SK-N-SH (cell line): ENCODE results near the gene BUD23. TPM values are rescaled to one million over a fixed set of nuclear protein-coding genes. Genes with fewer than 3 reads are reported as not detected.

Experiments
- CTCF ChIA-PET: fragments of 300-600, 350-600 bp; formaldehyde crosslinking; extraction: SDS; loops from one replicate; lab custom pipeline; 2021; lab: Yijun Ruan, JAX
- POLR2A ChIA-PET: fragments of 350-600 bp; sonication (Branson Sonifier 250); formaldehyde crosslinking; extraction: SDS; loops from one replicate; lab custom pipeline; 2020; ENCODE audit warnings: antibody characterized with exemption, inconsistent platforms; lab: Yijun Ruan, JAX
- DNase-seq: peaks from one replicate; pipeline ENCODE4 v3.0.0; 2012
- H2AFZ ChIP-seq: fragments of 200-600 bp; sonication (generic); 2 replicates; pipeline ENCODE4 v1.8.1; 2016; ENCODE audit warnings: antibody characterized with exemption, mild to moderate bottlenecking, low read depth
- H3F3A ChIP-seq: fragments of 200-600 bp; sonication (generic); replicated peaks from 2 replicates; pipeline ENCODE3; 2016; ENCODE audit warnings: antibody characterized with exemption, mild to moderate bottlenecking; ENCODE audit not compliant: insufficient read depth
- H3K27ac ChIP-seq, 2 experiments: fragments of 200-500 bp in 1 of 2; fragments of 200-600 bp in 1 of 2; sonication (Bioruptor generic) in 1 of 2; sonication (generic), shearing (Covaris generic) in 1 of 2; 2 replicates each; pipeline versions ENCODE4 v1.5.1 to v1.6.1; 2014 to 2016; ENCODE audit warnings: low read depth in 2 of 2, inconsistent platforms in 1 of 2, low read length in 1 of 2, mild to moderate bottlenecking in 1 of 2, mixed read lengths in 1 of 2
- H3K27me3 ChIP-seq: fragments of 200-600 bp; sonication (generic), shearing (Covaris generic); 2 replicates; pipeline ENCODE4 v1.6.1; 2016; ENCODE audit warnings: mixed run types; ENCODE audit not compliant: insufficient read depth
- H3K36me3 ChIP-seq, 2 experiments: fragments of 200-500 bp in 1 of 2; fragments of 200-600 bp in 1 of 2; sonication (Bioruptor generic) in 1 of 2; sonication (generic) in 1 of 2; replicated peaks in 1 of 2; 2 replicates each; pipeline versions ENCODE3 to v1.5.1; 2014 to 2016; ENCODE audit warnings: low read length in 1 of 2, mild to moderate bottlenecking in 1 of 2; ENCODE audit not compliant: insufficient read depth in 2 of 2, control insufficient read depth in 1 of 2
- H3K4me1 ChIP-seq, 2 experiments: fragments of 200-500 bp in 1 of 2; fragments of 200-600 bp in 1 of 2; sonication (Bioruptor generic) in 1 of 2; sonication (generic), shearing (Covaris generic) in 1 of 2; 2 replicates each; pipeline versions ENCODE4 v1.5.1 to v1.6.1; 2014 to 2016; ENCODE audit warnings: low read depth in 1 of 2, low read length in 1 of 2, mixed run types in 1 of 2; ENCODE audit not compliant: insufficient read depth in 2 of 2, control insufficient read depth in 1 of 2
- H3K4me2 ChIP-seq: fragments of 200-600 bp; sonication (generic), shearing (Covaris generic); 2 replicates; pipeline ENCODE4 v1.6.1; 2017; ENCODE audit warnings: mixed run types
- H3K4me3 ChIP-seq, 2 experiments: fragments of 200-500 bp in 1 of 2; fragments of 200-600 bp in 1 of 2; sonication (Bioruptor generic) in 1 of 2; sonication (generic), shearing (Covaris generic) in 1 of 2; 2 replicates each; pipeline versions ENCODE4 v1.5.1 to v1.8.1; 2014 to 2016; ENCODE audit warnings: low read depth in 2 of 2, inconsistent platforms in 1 of 2, low read length in 1 of 2, mild to moderate bottlenecking in 1 of 2, mixed read lengths in 1 of 2, moderate library complexity in 1 of 2
- H3K79me2 ChIP-seq: fragments of 200-600 bp; sonication (generic); 2 replicates; pipeline ENCODE4 v1.8.1; 2017; ENCODE audit warnings: mild to moderate bottlenecking; ENCODE audit not compliant: insufficient read depth
- H3K9ac ChIP-seq: fragments of 200-600 bp; sonication (generic); 2 replicates; pipeline ENCODE4 v1.6.1; 2017; ENCODE audit warnings: mixed run types
- H3K9me2 ChIP-seq: fragments of 200-600 bp; sonication (generic); 2 replicates; pipeline ENCODE4 v1.6.1; 2017; ENCODE audit warnings: mixed run types
- H3K9me3 ChIP-seq: fragments of 200-600 bp; sonication (generic); 2 replicates; pipeline ENCODE4 v1.6.1; 2017; ENCODE audit warnings: mixed run types, mild to moderate bottlenecking, moderate library complexity
- H4K20me1 ChIP-seq: fragments of 200-600 bp; sonication (generic); 2 replicates; pipeline ENCODE4 v1.6.1; 2017; ENCODE audit warnings: mild to moderate bottlenecking, mixed run types; ENCODE audit not compliant: insufficient read depth
- ELF1 ChIP-seq: IDR thresholded peaks from 2 replicates; pipeline ENCODE4 v1.4.0; 2012
- EP300 ChIP-seq, 2 experiments: IDR thresholded peaks; 2 replicates each; pipeline versions ENCODE4 v1.4.0 to v1.6.1; 2012; ENCODE audit warnings: borderline replicate concordance in 1 of 2, low read depth in 1 of 2, low read length in 1 of 2
- MEF2A ChIP-seq: IDR thresholded peaks from 2 replicates; pipeline ENCODE4 v1.4.0; 2012; ENCODE audit warnings: low read depth, borderline replicate concordance
- MXI1 ChIP-seq: IDR thresholded peaks from 2 replicates; pipeline ENCODE4 v1.6.1; 2012; ENCODE audit warnings: mild to moderate bottlenecking, low read depth, low read length, improper control_type of control experiment
- POLR2AphosphoS5 ChIP-seq: IDR thresholded peaks from 2 replicates; pipeline ENCODE4 v1.6.1; 2012; ENCODE audit warnings: low read depth, low read length
- RAD21 ChIP-seq: IDR thresholded peaks from 2 replicates; pipeline ENCODE4 v1.6.1; 2012; ENCODE audit warnings: mild to moderate bottlenecking, low read length
- RCOR1 ChIP-seq: fragments of 150-350 bp; IDR thresholded peaks from 2 replicates; pipeline ENCODE4 v1.6.1; 2017; ENCODE audit warnings: antibody characterized with exemption, low read length
- REST ChIP-seq: IDR thresholded peaks from 2 replicates; pipeline ENCODE4 v1.6.1; 2012; ENCODE audit warnings: mild to moderate bottlenecking, low read depth, low read length, moderate library complexity
- RXRA ChIP-seq: IDR thresholded peaks from 2 replicates; pipeline ENCODE4 v1.4.0; 2012; ENCODE audit warnings: low read depth, mild to moderate bottlenecking, borderline replicate concordance
- SIN3A ChIP-seq: IDR thresholded peaks from 2 replicates; pipeline ENCODE4 v1.6.1; 2012; ENCODE audit warnings: low read depth, mild to moderate bottlenecking, low read length, moderate library complexity, borderline replicate concordance
- TAF1 ChIP-seq: IDR thresholded peaks from 2 replicates; pipeline ENCODE4 v1.6.1; 2012; ENCODE audit warnings: low read depth, mild to moderate bottlenecking, low read length, moderate library complexity, borderline replicate concordance
- TCF12 ChIP-seq: IDR thresholded peaks from 2 replicates; pipeline ENCODE4 v1.4.0; 2012
- TEAD4 ChIP-seq: IDR thresholded peaks from 2 replicates; pipeline ENCODE4 v1.4.0; 2012; ENCODE audit warnings: mild to moderate bottlenecking, borderline replicate concordance; ENCODE audit not compliant: insufficient read depth
- USF1 ChIP-seq: IDR thresholded peaks from 2 replicates; pipeline ENCODE4 v1.4.0; 2012; ENCODE audit warnings: low read depth, borderline replicate concordance
- USF2 ChIP-seq: fragments of 150-350 bp; IDR thresholded peaks from 2 replicates; pipeline ENCODE4 v1.6.1; 2017; ENCODE audit warnings: antibody characterized with exemption, low read length, low read depth, borderline replicate concordance
- WGBS: methylation state at CpG from one replicate; pipeline ENCODE4 v1.1.6; 2017; ENCODE audit warnings: low lambda C conversion rate; 5-methylcytosine and 5-hydroxymethylcytosine counted together
- polyA plus RNA-seq, 3 experiments: library from polyadenylated mRNA; depleted of rRNA; stranded (reverse); fragments of >200 nt; gene quantifications; 2 replicates each; pipeline ENCODE4 v1.2.3, GENCODE V29; 2012
- TF ChIP-seq, protein P1 (sequence below): IDR thresholded peaks from 2 replicates; pipeline ENCODE4 v1.4.0; 2012; ENCODE audit warnings: low read depth
- TF ChIP-seq, protein P2 (sequence below): fragments of 150-350 bp; IDR thresholded peaks from 2 replicates; pipeline ENCODE4 v1.6.1; 2016; ENCODE audit warnings: mild to moderate bottlenecking, low read depth, low read length

The BUD23 gene
- polyA plus RNA-seq, 1 of the 3 experiments (the other 2 are of a cell fraction), result 206 TPM

DNA sequence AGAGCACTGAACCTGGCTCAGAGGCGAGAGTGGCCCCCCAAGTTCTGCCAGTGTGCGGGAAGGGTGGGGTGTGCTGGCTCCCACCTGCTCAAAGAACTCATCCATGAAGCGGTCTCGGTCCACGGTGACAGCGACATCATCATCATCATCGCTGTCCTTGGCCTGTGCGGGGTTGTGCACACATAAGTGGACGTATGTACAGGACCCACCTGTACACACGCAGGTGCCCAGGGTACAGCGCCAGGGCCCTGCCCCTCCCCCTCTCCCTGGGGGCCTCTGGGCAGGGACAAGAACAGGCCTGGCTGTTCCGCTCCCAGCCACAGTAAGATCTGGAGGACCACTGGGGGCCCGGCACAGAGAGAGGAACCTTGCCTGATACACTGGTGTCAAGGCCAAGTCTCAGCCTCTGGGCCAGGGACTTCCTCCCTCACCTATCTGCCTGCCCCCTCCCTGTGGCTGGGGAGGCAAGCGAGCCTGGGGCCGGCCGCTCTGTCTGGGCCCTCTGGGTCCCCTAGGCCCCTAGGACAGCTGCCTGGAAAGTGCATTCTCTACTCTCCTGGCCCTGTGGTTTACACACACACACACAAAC, 25.7 kb downstream of the BUD23 start:
- H3K27me3 ChIP-seq, result no peaks in the 10 kb centered on the region
- H3K79me2 ChIP-seq, result peaks cover 82% of the 10 kb centered on the region
- H3K4me2 ChIP-seq, result no peak overlapping the region
- peaks cover 68% of the 10 kb centered on the region for H3F3A ChIP-seq
- no peak overlapping the region for H3K9ac ChIP-seq
- H3K4me3 ChIP-seq, result no peak overlapping the region
- no peaks in the 10 kb centered on the region for H3K9me2 ChIP-seq
- H3K4me1 ChIP-seq, result peaks cover 0 to 53% of the 10 kb centered on the region in 2 experiments; a peak in 3 of 4 replicates
- WGBS, result 92% methylated on average over 15 of the region's 16 CpGs
- H2AFZ ChIP-seq, result no peak overlapping the region
- CTCF ChIA-PET, result interaction anchor here (1.0 to 4.5 kb wide), 6 partner anchors 8 to 102 kb away, joined by 3 to 27 read pairs (median 6); partner anchors contain the start of gene VPS37D
- H3K27ac ChIP-seq, result no peak overlapping the region
- POLR2A ChIA-PET, result no interaction called here
- TF ChIP-seq TCF12, result no peak
- TF ChIP-seq ELF1, result no peak
- TF ChIP-seq TAF1, result no peak
- no peak for TF ChIP-seq REST
- no peak for TF ChIP-seq RXRA
- TF ChIP-seq RAD21, result no peak
- no peak for TF ChIP-seq TEAD4
- no peak for TF ChIP-seq MEF2A
- TF ChIP-seq USF2, result no peak
- TF ChIP-seq RCOR1, result no peak
- TF ChIP-seq, protein P1, sequence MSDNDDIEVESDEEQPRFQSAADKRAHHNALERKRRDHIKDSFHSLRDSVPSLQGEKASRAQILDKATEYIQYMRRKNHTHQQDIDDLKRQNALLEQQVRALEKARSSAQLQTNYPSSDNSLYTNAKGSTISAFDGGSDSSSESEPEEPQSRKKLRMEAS, result no peak
- DNase-seq, result no peak
- H4K20me1 ChIP-seq, result peaks cover 78% of the 10 kb centered on the region
- no peaks in the 10 kb centered on the region for H3K9me3 ChIP-seq
- peaks cover 13 to 40% of the 10 kb centered on the region in 2 experiments for H3K36me3 ChIP-seq

- no peak overlapping the region for H2AFZ ChIP-seq
- no peaks in the 10 kb centered on the region for H3K9me2 ChIP-seq
- ChIA-PET POLR2A (no interaction called here), CTCF (interaction anchor here (1.0 to 3.3 kb wide), 7 partner anchors 11 to 106 kb away, joined by 3 to 20 read pairs (median 13); no protein-coding TSS in a partner anchor)
- H3K27ac ChIP-seq, result 0 out of 4 replicates have a peak overlapping the region, but pooled peaks of 1 of the 2 experiments have one; percentile 0
- H3K79me2 ChIP-seq, result peaks cover 98% of the 10 kb centered on the region
- H3K4me3 ChIP-seq, result no peak overlapping the region
- peaks cover 94% of the 10 kb centered on the region for H4K20me1 ChIP-seq
- H3K36me3 ChIP-seq, result peaks cover 8 to 51% of the 10 kb centered on the region in 2 experiments
- peaks cover under 1 to 49% of the 10 kb centered on the region in 2 experiments; a peak in 3 of 4 replicates for H3K4me1 ChIP-seq
- peaks cover 58% of the 10 kb centered on the region for H3F3A ChIP-seq
- no peaks in the 10 kb centered on the region for H3K9me3 ChIP-seq
- H3K4me2 ChIP-seq, result no peak overlapping the region
- no peaks in the 10 kb centered on the region for H3K27me3 ChIP-seq
- WGBS, result 46% methylated on average over 1 of the region's 1 CpG
- no peak for DNase-seq
- no peak overlapping the region for H3K9ac ChIP-seq
- TF ChIP-seq USF1, result no peak
- TF ChIP-seq RAD21, result no peak
- no peak for TF ChIP-seq POLR2AphosphoS5
- no peak for TF ChIP-seq TEAD4
- TF ChIP-seq MEF2A, result no peak
- TF ChIP-seq, protein P1, result no peak
- TF ChIP-seq SIN3A, result no peak
- TF ChIP-seq, protein P2, sequence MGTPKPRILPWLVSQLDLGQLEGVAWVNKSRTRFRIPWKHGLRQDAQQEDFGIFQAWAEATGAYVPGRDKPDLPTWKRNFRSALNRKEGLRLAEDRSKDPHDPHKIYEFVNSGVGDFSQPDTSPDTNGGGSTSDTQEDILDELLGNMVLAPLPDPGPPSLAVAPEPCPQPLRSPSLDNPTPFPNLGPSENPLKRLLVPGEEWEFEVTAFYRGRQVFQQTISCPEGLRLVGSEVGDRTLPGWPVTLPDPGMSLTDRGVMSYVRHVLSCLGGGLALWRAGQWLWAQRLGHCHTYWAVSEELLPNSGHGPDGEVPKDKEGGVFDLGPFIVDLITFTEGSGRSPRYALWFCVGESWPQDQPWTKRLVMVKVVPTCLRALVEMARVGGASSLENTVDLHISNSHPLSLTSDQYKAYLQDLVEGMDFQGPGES, result no peak
- no peak for TF ChIP-seq EP300 (IDR thresholded peaks at IDR 0.05; ENCODE audit: borderline replicate concordance in 1 of 2, low read depth in 1 of 2, low read length in 1 of 2)
- no peak for TF ChIP-seq MXI1
These were observed 29.4 kb downstream of the BUD23 start for GRCh38 chr7:73712773-73713172.
